Kidney tubule cell (primary cell): ENCODE results near the gene MMP15.

Experiments
- DNase-seq: peaks from one replicate; pipeline ENCODE4 v3.0.0-alpha.2; 2018; ENCODE audit warnings: low spot score

The MMP15 gene

GRCh38 chr16:58035356-58036170 is 10.0 kb downstream of the MMP15 start:
- DNase-seq: no peak

GRCh38 chr16:58036943-58037342 is 11.4 kb downstream of the MMP15 start:
- DNase-seq: no peak

GRCh38 chr16:58037365-58038057 is 12.0 kb downstream of the MMP15 start:
- DNase-seq: no peak

- no peak for DNase-seq
These were observed 12.7 kb downstream of the MMP15 start for GRCh38 chr16:58038219-58038641.

GRCh38 chr16:58039829-58040495 is 14.4 kb downstream of the MMP15 start:
- DNase-seq: no peak

GRCh38 chr16:58040496-58040846 is 14.9 kb downstream of the MMP15 start:
- DNase-seq: no peak

- no peak for DNase-seq
These were observed 15.5 kb downstream of the MMP15 start for GRCh38 chr16:58040945-58041627.

GRCh38 chr16:58041628-58041955 is 16.0 kb downstream of the MMP15 start:
- DNase-seq: no peak

- no peak for DNase-seq
These were observed 16.7 kb downstream of the MMP15 start for GRCh38 chr16:58042001-58042885.

- DNase-seq: no peak
These were observed 17.4 kb downstream of the MMP15 start for GRCh38 chr16:58042886-58043515.

GRCh38 chr16:58043571-58044155 is 18.1 kb downstream of the MMP15 start:
- DNase-seq: no peak

- DNase-seq: no peak
These were observed 18.9 kb downstream of the MMP15 start for GRCh38 chr16:58044266-58045019.

GRCh38 chr16:58045096-58045495 is 19.5 kb downstream of the MMP15 start:
- no peak for DNase-seq

GRCh38 chr16:58046054-58046881 is 20.7 kb downstream of the MMP15 start:
- DNase-seq: no peak

GRCh38 chr16:58046936-58047335 is 21.4 kb downstream of the MMP15 start:
- no peak for DNase-seq

- DNase-seq: no peak
These were observed 22.2 kb downstream of the MMP15 start for GRCh38 chr16:58047557-58048348.

- DNase-seq: no peak
These were observed 23.1 kb downstream of the MMP15 start for GRCh38 chr16:58048494-58049231.
